ENCODE data around the gene KLF14.
"Not testable (repeated sequence)": the region's sequence is repeated elsewhere in the genome, so short reads cannot be mapped to it uniquely, and the experiment has no call there.

The KLF14 gene

GRCh38 chr7:130712416-130712815 is 21.6 kb downstream of the KLF14 start:
- no peak for DNase-seq

GRCh38 chr7:130708766-130709165 is 25.2 kb downstream of the KLF14 start:
- DNase-seq: no peak

GRCh38 chr7:130708001-130708400 is 26.0 kb downstream of the KLF14 start:
- no peak for DNase-seq

GRCh38 chr7:130703851-130704250 is 30.2 kb downstream of the KLF14 start:
- DNase-seq: no peak

- DNase-seq: no peak
Observed at GRCh38 chr7:130701650-130702049, 32.4 kb downstream of the KLF14 start.

- DNase-seq: no peak
Observed at GRCh38 chr7:130700760-130701159, 33.2 kb downstream of the KLF14 start.

- DNase-seq: no peak
Observed at GRCh38 chr7:130699686-130700085, 34.3 kb downstream of the KLF14 start.

- DNase-seq: no peak
Observed at GRCh38 chr7:130697820-130698219, 36.2 kb downstream of the KLF14 start.

GRCh38 chr7:130695840-130696239 is 38.2 kb downstream of the KLF14 start:
- DNase-seq: peak; percentile 5

- DNase-seq: not testable (repeated sequence)
Observed at GRCh38 chr7:130692396-130692795, 41.6 kb downstream of the KLF14 start.

- no peak for DNase-seq
Observed at GRCh38 chr7:130689683-130690082, 44.3 kb downstream of the KLF14 start.

GRCh38 chr7:130683026-130683425 is 51.0 kb downstream of the KLF14 start:
- no peak for DNase-seq

Measured in activated CD4-positive, alpha-beta T cell treated with anti-CD3 and anti-CD28 coated beads, Interleukin-10, Interleukin-2, amounts not matched to agents 100 ng/mL and 50 ng/mL, durations not matched to agents 16 hours and 8 hours (primary cell).